Astrocyte of the cerebellum (primary cell): Measurements from ENCODE around the gene SNRK.

Experiments
- DNase-seq: peaks from one replicate; pipeline ENCODE4 v3.0.0-alpha.2; 2011; ENCODE audit warnings: low read depth
- H3K4me3 ChIP-seq: 2 replicates; pipeline ENCODE4 v1.5.1; 2011; ENCODE audit warnings: mild to moderate bottlenecking, low read depth, low read length, moderate library complexity
- CTCF ChIP-seq: IDR thresholded peaks from 2 replicates; pipeline ENCODE4 v1.5.1; 2012; ENCODE audit warnings: low read length, low read depth, moderate library complexity, mild to moderate bottlenecking; ENCODE audit errors: missing control alignments
- in situ Hi-C: cut with HindIII; loops from 2 replicates; pipeline ENCODE4 v1.10.0; 2017; ENCODE audit warnings: low sequenced_read_pairs

SNRK gene

GRCh38 chr3:43266451-43266850, 19.9 kb upstream of the SNRK start:
- H3K4me3 ChIP-seq = no peak overlapping the region
- DNase-seq = no peak
- in situ Hi-C loops = no loop called here
- TF ChIP-seq CTCF = no peak

DNA sequence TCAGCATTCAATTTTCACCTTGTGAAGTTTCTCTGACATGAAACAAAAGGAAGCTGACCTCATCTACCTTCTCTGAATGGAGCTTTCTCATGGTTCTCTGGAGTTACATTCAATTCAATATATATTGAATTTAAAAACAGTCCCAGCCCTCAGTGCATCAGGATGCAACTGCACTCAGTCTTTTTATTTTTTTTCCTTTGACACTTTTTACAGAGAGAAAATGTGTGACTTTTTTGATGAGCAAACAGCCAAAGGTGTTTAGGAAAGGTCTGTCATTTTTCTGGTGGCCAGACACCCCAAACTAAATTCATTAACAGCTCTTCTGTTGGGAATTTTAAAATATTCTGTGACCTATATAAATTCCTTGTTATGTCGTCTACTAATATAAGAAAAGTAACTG, 19.3 kb upstream of the SNRK start:
- in situ Hi-C loops = no loop called here
- TF ChIP-seq CTCF = no peak
- H3K4me3 ChIP-seq = no peak overlapping the region
- no peak for DNase-seq

DNA sequence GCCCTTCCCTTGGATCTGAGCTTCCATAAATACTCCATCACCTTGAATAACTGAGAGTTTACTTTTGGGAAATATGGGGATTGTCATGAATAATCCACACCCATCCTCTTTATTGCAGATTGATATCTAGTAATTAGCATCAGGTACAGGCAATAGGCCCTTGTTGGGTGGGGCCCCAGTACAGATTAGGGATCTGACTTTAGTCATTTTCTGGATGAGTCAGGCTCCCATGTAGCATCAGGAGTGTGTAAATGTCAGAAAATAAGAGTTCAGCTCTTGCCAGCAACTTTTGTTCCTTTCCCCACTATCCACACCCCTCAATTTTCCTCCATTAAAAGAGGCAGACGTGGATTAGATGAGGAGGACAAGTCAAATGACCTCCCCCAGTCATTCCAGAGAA, 17.7 kb upstream of the SNRK start:
- no peak for DNase-seq
- H3K4me3 ChIP-seq = no peak overlapping the region
- in situ Hi-C loops = no loop called here
- TF ChIP-seq CTCF = no peak

GRCh38 chr3:43270078-43270477, 16.3 kb upstream of the SNRK start:
- in situ Hi-C loops = no loop called here
- TF ChIP-seq CTCF = no peak
- no peak for DNase-seq
- H3K4me3 ChIP-seq = no peak overlapping the region

DNA sequence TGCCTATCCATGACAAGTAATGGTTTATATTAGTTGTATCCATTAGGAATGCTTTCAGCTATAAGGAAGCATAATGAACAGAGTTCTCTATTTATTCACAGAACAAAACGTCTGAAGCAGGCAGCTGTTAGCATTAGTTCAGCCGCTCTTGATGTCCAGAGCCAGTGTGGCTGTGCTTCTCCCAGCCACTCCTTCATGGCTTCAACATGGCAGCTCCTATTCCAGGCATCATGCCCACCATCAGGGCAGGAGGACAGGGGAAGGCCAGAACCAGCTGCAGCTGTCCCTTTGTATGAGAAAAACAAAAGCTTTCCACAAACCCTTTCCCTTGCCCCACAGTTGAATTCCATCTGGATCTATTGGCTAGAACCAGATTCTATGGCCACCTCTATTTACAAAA, 12.9 kb upstream of the SNRK start:
- H3K4me3 ChIP-seq = no peak overlapping the region
- no peak for DNase-seq
- in situ Hi-C loops = no loop called here
- no peak for TF ChIP-seq CTCF

- no peak for TF ChIP-seq CTCF
- DNase-seq = no peak
- no peak overlapping the region for H3K4me3 ChIP-seq
- in situ Hi-C loops = no loop called here
Measured at GRCh38 chr3:43279082-43279481, 7.3 kb upstream of the SNRK start.

- TF ChIP-seq CTCF = no peak
- no peak for DNase-seq
- H3K4me3 ChIP-seq = no peak overlapping the region
- in situ Hi-C loops = no loop called here
Measured at GRCh38 chr3:43279532-43279931, 6.8 kb upstream of the SNRK start.
